Duodenal mucosa (tissue), 2 donors: ENCODE measurements around the gene MARCO.

Experiments
- H3K27ac ChIP-seq: one replicate; pipeline ENCODE4 v1.7.0; 2013; ENCODE audit warnings: low read depth, low read length
- H3K27me3 ChIP-seq, 2 donors: one replicate each; pipeline ENCODE4 v1.7.0; 2013; ENCODE audit warnings: low read length in 2 of 2, control low read depth in 1 of 2; ENCODE audit not compliant: insufficient read depth in 2 of 2, control insufficient read depth in 1 of 2
- H3K36me3 ChIP-seq, 2 donors: one replicate each; pipeline ENCODE4 v1.7.0; 2013; ENCODE audit warnings: low read length in 2 of 2, control low read depth in 1 of 2; ENCODE audit not compliant: insufficient read depth in 2 of 2, control insufficient read depth in 1 of 2
- H3K4me1 ChIP-seq, 2 donors: one replicate each; pipeline ENCODE4 v1.7.0; 2013; ENCODE audit warnings: low read length in 2 of 2, control low read depth in 1 of 2; ENCODE audit not compliant: insufficient read depth in 2 of 2, control insufficient read depth in 1 of 2
- H3K4me3 ChIP-seq, 2 donors: one replicate each; pipeline ENCODE4 v1.7.0; 2013; ENCODE audit warnings: low read length in 2 of 2, low read depth in 1 of 2
- H3K9ac ChIP-seq, 2 donors: one replicate each; pipeline ENCODE4 v1.7.0; 2013; ENCODE audit warnings: low read length in 2 of 2, low read depth in 1 of 2
- H3K9me3 ChIP-seq, 2 donors: one replicate each; pipeline ENCODE4 v1.7.0; 2013; ENCODE audit warnings: low read length in 2 of 2, control low read depth in 1 of 2; ENCODE audit not compliant: control insufficient read depth in 1 of 2

Gene MARCO

GRCh38 chr2:119012345-119013301 lies 70.6 kb downstream of the MARCO start:
- H3K36me3 ChIP-seq, result no peaks in the 10 kb centered on the region

GRCh38 chr2:119013671-119014070 lies 71.7 kb downstream of the MARCO start:
- Histone ChIP-seq H3K4me1 (no peaks in the 10 kb centered on the region), H3K27me3 (peaks cover 27 to 29% of the 10 kb centered on the region in 2 donors), H3K4me3 (no peak overlapping the region), H3K36me3 (no peaks in the 10 kb centered on the region), H3K27ac (no peak overlapping the region), H3K9ac (no peak overlapping the region), H3K9me3 (no peaks in the 10 kb centered on the region)

More at GRCh38 chr2:119012345-119013301, 70.6 kb downstream of the MARCO start:
- Histone ChIP-seq H3K27ac (no peak overlapping the region), H3K4me1 (no peaks in the 10 kb centered on the region), H3K27me3 (peaks cover 27 to 29% of the 10 kb centered on the region in 2 donors), H3K9ac (no peak overlapping the region), H3K9me3 (no peaks in the 10 kb centered on the region), H3K4me3 (no peak overlapping the region)

- peaks cover 13 to 20% of the 10 kb centered on the region in 2 donors for H3K27me3 ChIP-seq
- no peaks in the 10 kb centered on the region for H3K4me1 ChIP-seq
- H3K4me3 ChIP-seq, result no peak overlapping the region
- no peaks in the 10 kb centered on the region for H3K36me3 ChIP-seq
- H3K9me3 ChIP-seq, result no peaks in the 10 kb centered on the region
- no peak overlapping the region for H3K27ac ChIP-seq
- H3K9ac ChIP-seq, result no peak overlapping the region
Observed at GRCh38 chr2:119015845-119016244, 73.9 kb downstream of the MARCO start.

GRCh38 chr2:119019521-119019920 lies 77.5 kb downstream of the MARCO start:
- no peaks in the 10 kb centered on the region for H3K36me3 ChIP-seq
- no peaks in the 10 kb centered on the region for H3K9me3 ChIP-seq
- no peaks in the 10 kb centered on the region for H3K4me1 ChIP-seq
- no peak overlapping the region for H3K27ac ChIP-seq
- H3K9ac ChIP-seq, result no peak overlapping the region
- no peak overlapping the region for H3K4me3 ChIP-seq
- H3K27me3 ChIP-seq, result peaks cover 0 to 7% of the 10 kb centered on the region in 2 donors

- H3K4me1 ChIP-seq, result no peaks in the 10 kb centered on the region
- H3K36me3 ChIP-seq, result no peaks in the 10 kb centered on the region
Observed at GRCh38 chr2:119022678-119023077, 80.7 kb downstream of the MARCO start.

GRCh38 chr2:119023534-119023933 lies 81.5 kb downstream of the MARCO start:
- Histone ChIP-seq H3K27me3 (no peaks in the 10 kb centered on the region), H3K9ac (no peak overlapping the region), H3K4me3 (no peak overlapping the region), H3K9me3 (no peaks in the 10 kb centered on the region), H3K36me3 (no peaks in the 10 kb centered on the region), H3K4me1 (no peaks in the 10 kb centered on the region), H3K27ac (no peak overlapping the region)

More at GRCh38 chr2:119022678-119023077, 80.7 kb downstream of the MARCO start:
- Histone ChIP-seq H3K4me3 (no peak overlapping the region), H3K9ac (no peak overlapping the region), H3K27me3 (no peaks in the 10 kb centered on the region), H3K9me3 (no peaks in the 10 kb centered on the region), H3K27ac (no peak overlapping the region)

- H3K9ac ChIP-seq, result no peak overlapping the region
- no peaks in the 10 kb centered on the region for H3K9me3 ChIP-seq
- no peak overlapping the region for H3K27ac ChIP-seq
- no peaks in the 10 kb centered on the region for H3K36me3 ChIP-seq
- no peaks in the 10 kb centered on the region for H3K27me3 ChIP-seq
- no peaks in the 10 kb centered on the region for H3K4me1 ChIP-seq
- H3K4me3 ChIP-seq, result no peak overlapping the region
Observed at GRCh38 chr2:119024152-119024551, 82.2 kb downstream of the MARCO start.

- H3K9me3 ChIP-seq, result no peaks in the 10 kb centered on the region
- no peak overlapping the region for H3K4me3 ChIP-seq
- no peak overlapping the region for H3K9ac ChIP-seq
- H3K27ac ChIP-seq, result no peak overlapping the region
- H3K27me3 ChIP-seq, result no peaks in the 10 kb centered on the region
- H3K36me3 ChIP-seq, result no peaks in the 10 kb centered on the region
- no peaks in the 10 kb centered on the region for H3K4me1 ChIP-seq
Observed at GRCh38 chr2:119024568-119024967, 82.6 kb downstream of the MARCO start.

GRCh38 chr2:119025013-119025412 lies 83.0 kb downstream of the MARCO start:
- H3K27ac ChIP-seq, result no peak overlapping the region
- no peaks in the 10 kb centered on the region for H3K9me3 ChIP-seq
- no peak overlapping the region for H3K4me3 ChIP-seq
- no peak overlapping the region for H3K9ac ChIP-seq
- no peaks in the 10 kb centered on the region for H3K4me1 ChIP-seq
- no peaks in the 10 kb centered on the region for H3K27me3 ChIP-seq
- H3K36me3 ChIP-seq, result no peaks in the 10 kb centered on the region

GRCh38 chr2:119025762-119026351 lies 83.9 kb downstream of the MARCO start:
- H3K4me1 ChIP-seq, result no peaks in the 10 kb centered on the region
- H3K9ac ChIP-seq, result no peak overlapping the region
- no peak overlapping the region for H3K27ac ChIP-seq
- no peaks in the 10 kb centered on the region for H3K36me3 ChIP-seq
- peaks cover 0 to 2% of the 10 kb centered on the region in 2 donors for H3K27me3 ChIP-seq
- H3K4me3 ChIP-seq, result no peak overlapping the region
- no peaks in the 10 kb centered on the region for H3K9me3 ChIP-seq
